Suprapubic skin (tissue), 4 donors: ENCODE measurements around the gene C21orf91.

Experiments used
- CTCF ChIP-seq, 2 donors: fragments of 200-600 bp in 1 of 2; fragments of 450-650 bp in 1 of 2; sonication (generic) in 1 of 2; IDR thresholded peaks; one replicate each; pipeline ENCODE4 v1.5.1; 2016 to 2019; ENCODE audit warnings: antibody characterized with exemption in 2 of 2, mild to moderate bottlenecking in 1 of 2, moderate library complexity in 1 of 2
- EP300 ChIP-seq: sonication (generic); formaldehyde crosslinking; IDR thresholded peaks from one replicate; pipeline ENCODE4 v1.6.1; 2017; ENCODE audit warnings: antibody characterized with exemption
- POLR2AphosphoS5 ChIP-seq, 3 donors: sonication (generic); formaldehyde crosslinking; IDR thresholded peaks; one replicate each; pipeline ENCODE4 v1.6.1; 2017; ENCODE audit warnings: antibody characterized with exemption in 3 of 3

GRCh38 chr21:17797967-17798366, 21.2 kb downstream of the C21orf91 start:
- TF ChIP-seq CTCF (IDR thresholded peaks at IDR 0.05) (no peak), POLR2AphosphoS5 (IDR thresholded peaks at IDR 0.05) (no peak), EP300 (no peak)
